Raji (cell line): ENCODE measurements around the gene CHST3.

Experiments
- POLR2A ChIP-seq: IDR thresholded peaks from 2 replicates; pipeline ENCODE4 v1.6.1; 2011; ENCODE audit warnings: low read depth, low read length, control low read depth; ENCODE audit not compliant: insufficient read depth

The CHST3 gene

GRCh38 chr10:72010234-72010973 is 46.2 kb downstream of the CHST3 start:
- no peak for TF ChIP-seq POLR2A

- TF ChIP-seq POLR2A: no peak
These were observed 46.8 kb downstream of the CHST3 start for GRCh38 chr10:72011016-72011415.

GRCh38 chr10:72011468-72011867 is 47.3 kb downstream of the CHST3 start:
- TF ChIP-seq POLR2A: no peak

DNA sequence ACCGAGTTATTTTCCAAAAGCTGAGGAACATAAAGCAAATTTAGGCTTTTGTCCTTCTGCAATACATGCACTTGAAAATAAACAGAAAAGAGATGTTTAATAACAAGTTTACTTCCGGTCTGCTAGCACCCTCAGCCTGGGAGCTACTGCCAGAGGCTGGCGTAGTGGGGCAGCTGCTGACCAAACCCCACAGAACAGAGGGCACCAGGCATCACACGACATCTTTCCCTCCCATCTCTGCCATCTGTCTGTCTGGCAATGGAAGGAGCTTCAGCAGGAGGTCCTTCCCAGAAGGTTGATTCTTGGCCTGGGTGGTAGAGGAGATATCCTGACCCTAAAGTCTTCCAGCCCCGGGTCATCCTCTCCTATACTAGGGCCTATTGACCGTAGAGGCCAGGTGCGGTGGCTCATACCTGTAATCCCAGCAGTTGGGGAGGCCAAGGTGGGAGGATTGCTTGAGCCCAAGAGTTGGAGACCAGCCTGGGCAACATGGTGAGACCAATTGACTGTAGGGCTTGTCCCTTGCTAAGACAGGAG is 47.8 kb downstream of the CHST3 start:
- no peak for TF ChIP-seq POLR2A

DNA sequence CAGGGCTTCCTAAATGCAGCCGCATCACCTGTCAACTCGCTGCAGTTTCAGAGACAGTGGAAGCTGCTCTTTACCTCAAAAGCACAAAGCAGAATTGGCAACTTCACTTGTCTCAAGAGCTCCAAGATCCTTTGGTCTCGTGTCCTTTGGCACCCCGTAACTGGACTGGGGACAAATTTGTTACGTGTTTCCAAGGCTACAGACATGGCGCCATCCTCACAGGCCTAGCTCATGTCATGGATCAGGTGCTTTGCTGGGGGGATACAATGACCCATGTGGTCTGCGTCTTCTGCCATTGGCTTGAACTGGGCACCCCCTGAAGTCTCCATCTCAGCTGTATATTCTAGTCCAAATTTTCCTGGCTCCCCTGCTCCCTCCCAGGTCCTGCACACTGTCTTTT is 48.6 kb downstream of the CHST3 start:
- no peak for TF ChIP-seq POLR2A

GRCh38 chr10:72013202-72013945 is 49.2 kb downstream of the CHST3 start:
- TF ChIP-seq POLR2A: no peak

DNA sequence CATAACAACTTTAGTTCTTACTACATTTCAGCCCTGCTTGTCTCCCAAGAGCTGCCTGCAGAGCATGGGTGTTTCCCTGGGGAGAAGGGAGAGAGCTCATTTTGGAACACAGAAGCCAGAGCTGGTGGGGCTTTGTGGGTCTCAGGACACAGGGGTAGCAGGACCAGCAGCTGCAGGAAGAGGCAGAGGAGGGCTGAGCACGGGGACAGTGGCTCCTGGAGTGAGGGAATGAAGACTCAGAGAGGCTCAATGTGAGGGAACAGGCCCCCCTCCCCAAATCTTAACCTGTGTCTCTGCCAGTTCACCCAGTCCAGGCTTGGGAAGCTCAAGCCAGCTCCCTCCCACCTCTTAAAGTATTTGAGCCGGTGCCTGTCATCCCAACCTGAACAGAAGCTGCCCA is 50.0 kb downstream of the CHST3 start:
- TF ChIP-seq POLR2A: no peak

DNA sequence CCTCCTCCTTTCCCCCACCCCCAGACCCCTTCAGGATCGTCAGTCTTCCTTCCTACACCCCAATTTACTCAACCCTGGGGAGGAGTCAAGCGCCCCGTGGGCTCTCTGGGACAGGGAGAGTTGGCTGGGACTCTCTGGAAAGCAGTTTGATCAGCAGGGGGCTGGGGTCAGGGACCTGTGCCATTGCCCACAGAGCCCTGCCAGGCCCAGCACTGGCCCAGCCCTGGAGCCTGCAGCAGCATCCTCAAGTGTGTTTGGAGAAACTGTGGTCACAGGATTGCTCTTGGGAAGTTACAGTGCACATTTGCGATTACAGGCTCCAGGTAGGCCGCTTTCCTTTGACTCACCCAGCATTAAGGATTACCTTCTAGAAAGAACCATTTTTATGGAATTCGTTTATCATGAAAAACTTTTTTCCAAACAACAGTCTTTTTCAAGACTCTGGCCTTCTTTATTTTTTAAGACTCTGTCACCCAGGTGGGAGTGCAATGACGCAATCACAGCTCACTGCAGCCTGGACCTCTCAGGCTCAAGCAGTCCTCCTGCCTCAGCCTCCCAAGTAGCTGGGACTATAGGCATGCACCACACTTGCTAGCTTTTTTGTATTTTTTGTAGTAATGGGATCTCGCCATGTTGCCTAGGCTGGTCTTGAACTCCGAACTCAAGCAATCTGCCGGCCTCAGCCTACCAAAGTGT is 50.7 kb downstream of the CHST3 start:
- no peak for TF ChIP-seq POLR2A

- TF ChIP-seq POLR2A: no peak
These were observed 51.6 kb downstream of the CHST3 start for GRCh38 chr10:72015841-72016240.

GRCh38 chr10:72016608-72017300 is 52.6 kb downstream of the CHST3 start:
- TF ChIP-seq POLR2A: no peak

DNA sequence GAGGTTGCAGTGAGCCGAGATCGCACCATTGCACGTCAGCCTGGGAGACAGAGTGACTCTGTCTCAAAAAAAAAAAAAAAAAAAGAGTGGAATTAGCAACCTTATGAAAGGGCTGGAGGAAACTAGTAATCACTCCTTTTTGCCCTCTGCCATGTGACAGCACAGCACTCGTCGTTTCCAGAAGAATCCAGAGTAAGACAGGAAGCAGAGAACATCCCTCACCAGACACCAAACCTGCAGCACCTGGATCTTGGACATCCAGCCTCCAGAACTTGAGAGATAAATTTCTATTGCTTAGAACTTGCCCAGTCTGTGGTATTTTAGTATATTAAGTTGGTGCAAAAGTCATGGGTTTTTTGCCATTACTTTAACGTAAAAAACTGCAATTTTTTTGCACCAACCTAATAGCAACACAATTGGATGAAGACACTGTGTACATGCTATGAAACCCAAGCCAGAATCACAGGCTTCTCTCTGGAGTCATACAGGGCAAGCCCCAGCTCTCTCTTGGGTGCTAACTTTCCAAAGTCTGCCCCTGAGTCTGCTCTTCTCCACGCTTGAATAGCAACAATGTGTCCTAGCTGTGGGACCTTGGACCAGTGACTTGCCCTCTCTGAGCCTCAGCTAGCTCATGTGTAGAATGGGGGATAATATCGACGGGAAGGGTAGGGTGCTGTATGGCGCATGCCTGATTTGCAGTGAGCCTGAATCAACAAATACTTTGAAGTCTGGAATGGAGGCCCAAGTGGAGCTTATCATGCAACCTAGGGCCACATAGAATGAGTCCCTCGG is 55.1 kb downstream of the CHST3 start:
- TF ChIP-seq POLR2A: no peak

DNA sequence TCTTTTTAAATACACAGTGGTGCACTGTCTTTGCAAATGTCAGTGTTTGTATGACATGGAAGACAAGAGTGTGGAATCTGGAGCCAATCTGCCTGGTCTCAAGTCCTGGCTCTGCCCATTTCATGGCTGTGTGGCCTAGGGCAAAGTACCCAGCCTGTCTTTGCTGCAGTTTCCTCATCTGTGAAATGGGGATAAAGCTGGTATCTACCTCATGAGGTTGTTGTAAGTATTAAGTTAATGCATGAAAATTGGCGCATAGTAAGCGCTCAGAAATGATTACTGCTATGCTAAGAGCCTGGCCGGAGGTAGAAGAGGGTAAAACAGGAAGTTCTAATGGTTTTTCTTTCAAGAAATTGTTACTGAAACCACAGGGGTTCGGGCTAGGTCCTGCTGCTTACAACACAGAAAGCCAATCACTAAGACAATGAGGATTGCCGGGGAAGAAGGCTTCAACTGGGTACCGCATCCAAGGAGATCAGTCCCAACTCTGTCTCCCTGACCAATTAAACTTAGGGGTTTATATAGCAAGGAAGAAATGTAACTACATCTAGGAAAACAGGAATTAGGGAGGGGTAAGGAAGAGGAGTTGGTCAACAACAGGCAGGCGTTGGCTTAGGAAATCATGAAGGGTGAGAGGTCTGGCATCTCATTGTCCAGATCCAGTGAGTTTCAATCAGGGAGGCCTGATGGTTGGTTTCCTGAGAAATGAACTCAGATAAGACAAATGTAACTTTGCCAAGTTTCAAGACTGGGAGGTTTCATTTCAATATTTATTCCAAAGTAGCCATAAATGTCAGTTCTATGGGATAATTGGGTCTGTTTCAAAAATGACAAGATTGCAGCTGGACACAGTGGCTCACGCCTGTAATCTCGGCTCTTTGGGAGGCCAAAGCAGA is 57.0 kb downstream of the CHST3 start:
- TF ChIP-seq POLR2A: no peak

DNA sequence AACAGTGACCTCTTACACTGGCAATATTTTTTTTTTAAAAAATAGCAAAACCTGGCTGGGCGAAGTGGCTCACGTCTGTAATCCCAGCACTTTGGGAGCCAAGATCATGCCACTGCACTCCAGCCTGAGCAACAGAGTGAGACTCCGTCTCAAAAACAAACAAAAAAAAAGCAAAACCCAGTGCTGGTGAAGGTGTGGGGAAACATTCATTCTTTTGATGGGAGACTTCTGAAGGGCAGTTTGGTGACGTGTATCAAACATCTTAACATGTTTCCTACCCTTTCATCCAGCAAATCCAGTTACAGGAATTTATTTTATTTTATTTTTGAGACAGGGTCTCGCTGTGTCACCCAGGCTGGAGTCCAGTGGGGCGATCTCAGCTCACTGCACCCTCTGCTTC is 58.0 kb downstream of the CHST3 start:
- TF ChIP-seq POLR2A: no peak

DNA sequence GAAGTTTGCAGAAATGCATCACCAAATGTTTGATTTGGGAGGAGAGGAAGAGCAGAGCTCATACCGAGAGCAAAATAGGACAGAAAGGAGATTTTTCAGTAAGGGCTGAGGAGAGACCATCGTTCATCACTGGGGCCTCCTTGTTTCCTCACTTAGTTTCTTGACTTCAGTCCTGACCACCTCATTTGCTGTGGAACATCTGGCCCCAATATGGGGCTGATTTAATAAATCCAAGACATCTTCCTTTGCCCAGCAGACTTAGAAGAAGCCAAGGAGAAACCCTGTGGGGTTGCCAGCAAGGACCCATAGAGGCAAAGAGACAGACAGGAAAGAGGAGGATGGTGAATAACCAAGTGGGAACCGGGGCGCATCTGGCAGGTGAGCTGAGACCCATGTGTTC is 60.4 kb downstream of the CHST3 start:
- no peak for TF ChIP-seq POLR2A

DNA sequence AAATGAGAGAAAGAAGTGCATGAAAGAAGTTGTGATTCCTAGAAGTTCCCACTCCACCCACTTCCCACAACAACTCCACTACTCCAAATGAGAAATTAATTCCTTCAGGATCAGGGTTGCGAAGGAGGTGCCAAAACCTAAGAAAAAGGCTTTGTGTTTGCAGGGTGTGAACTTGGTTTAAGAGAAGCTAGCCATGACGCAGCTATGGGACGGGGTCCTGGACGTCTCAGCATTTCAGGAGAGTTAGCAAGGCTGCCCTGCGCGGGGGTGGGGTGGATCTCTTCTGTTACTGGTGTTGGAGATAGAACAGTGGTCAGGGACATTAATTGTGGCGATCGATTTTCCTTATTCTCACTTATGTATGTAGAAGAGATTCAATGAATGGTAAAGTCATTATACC is 61.2 kb downstream of the CHST3 start:
- no peak for TF ChIP-seq POLR2A
